IPS DF 4.7 (cell line): ENCODE results near the gene LRRC73.
"Not testable (repeated sequence)": the region's sequence is repeated elsewhere in the genome, so short reads cannot be mapped to it uniquely, and the experiment has no call there.

Source experiments
- DNase-seq: peaks from one replicate; pipeline ENCODE4 v3.0.0-alpha.2; 2013; ENCODE audit warnings: low spot score; ENCODE audit errors: extremely low read depth

LRRC73 gene

GRCh38 chr6:43461936-43462335 lies 48.2 kb downstream of the LRRC73 start:
- DNase-seq: no peak

GRCh38 chr6:43460032-43460431 lies 50.1 kb downstream of the LRRC73 start:
- DNase-seq: no peak

GRCh38 chr6:43459535-43459934 lies 50.6 kb downstream of the LRRC73 start:
- DNase-seq: no peak

GRCh38 chr6:43458154-43458553 lies 52.0 kb downstream of the LRRC73 start:
- not testable (repeated sequence) for DNase-seq

- no peak for DNase-seq
These were observed 52.5 kb downstream of the LRRC73 start for GRCh38 chr6:43457643-43458042.
